CD4-positive, alpha-beta memory T cell (primary cell): Measurements from ENCODE around the gene BCL6. TPM values are rescaled to one million over a fixed set of nuclear protein-coding genes. Genes with fewer than 3 reads are reported as not detected.
A peak's percentile ranks its signal among the peaks of the same experiment; 100 is the strongest.

ENCODE experiments used
- CTCF ChIA-PET: fragments of 350-600 bp; sonication (Branson Sonifier 250); formaldehyde crosslinking; loops from one replicate; lab custom pipeline; 2021; ENCODE audit warnings: inconsistent platforms; ENCODE audit not compliant: partially characterized antibody; lab: Charles Lee
- POLR2A ChIA-PET: fragments of 350-600 bp; sonication (Branson Sonifier 250); formaldehyde crosslinking; loops from one replicate; lab custom pipeline; 2021; ENCODE audit not compliant: partially characterized antibody; lab: Charles Lee
- DNase-seq, 5 donors: peaks; one replicate each; pipeline versions ENCODE4 v3.0.0 to v3.0.0-alpha.2; 2020 to 2022; ENCODE audit warnings: mixed read lengths in 1 of 5
- H3K27ac ChIP-seq: one replicate; pipeline ENCODE4 v1.7.0; 2013; ENCODE audit warnings: low read depth, low read length
- H3K27me3 ChIP-seq: 2 replicates; pipeline ENCODE4 v1.7.0; 2013; ENCODE audit warnings: mild to moderate bottlenecking, low read length, moderate library complexity; ENCODE audit not compliant: insufficient read depth
- H3K36me3 ChIP-seq: 2 replicates; pipeline ENCODE4 v1.7.0; 2013; ENCODE audit warnings: mild to moderate bottlenecking, low read length, moderate library complexity; ENCODE audit not compliant: insufficient read depth
- H3K4me1 ChIP-seq: 2 replicates; pipeline ENCODE4 v1.7.0; 2013; ENCODE audit warnings: mild to moderate bottlenecking, low read length, moderate library complexity; ENCODE audit not compliant: insufficient read depth
- H3K4me3 ChIP-seq, 2 donors: one replicate each; pipeline ENCODE4 v1.7.0; 2013; ENCODE audit warnings: low read length in 2 of 2, mild to moderate bottlenecking in 1 of 2
- H3K9me3 ChIP-seq, 2 donors: one replicate each; pipeline ENCODE4 v1.7.0; 2013; ENCODE audit warnings: low read length in 2 of 2, control low read depth in 1 of 2; ENCODE audit not compliant: control insufficient read depth in 1 of 2
- H3K27ac Mint-ChIP-seq, 7 donors: one replicate each; pipeline ENCODE4 v1.8.0; 2020 to 2021; ENCODE audit warnings: mixed read lengths in 7 of 7, mild to moderate bottlenecking in 6 of 7, inconsistent platforms in 3 of 7, moderate library complexity in 3 of 7
- H3K27me3 Mint-ChIP-seq, 2 donors: one replicate each; pipeline ENCODE4 v1.8.0; 2020 to 2021; ENCODE audit warnings: mixed read lengths in 2 of 2
- H3K36me3 Mint-ChIP-seq, 2 donors: one replicate each; pipeline ENCODE4 v1.8.0; 2020 to 2021; ENCODE audit warnings: mixed read lengths in 2 of 2, inconsistent platforms in 1 of 2, mild to moderate bottlenecking in 1 of 2
- H3K4me1 Mint-ChIP-seq, 4 donors: one replicate each; pipeline ENCODE4 v1.8.0; 2020 to 2021; ENCODE audit warnings: mixed read lengths in 4 of 4, mild to moderate bottlenecking in 1 of 4
- H3K4me3 Mint-ChIP-seq, 8 donors: one replicate each; pipeline ENCODE4 v1.8.0; 2020 to 2021; ENCODE audit warnings: mixed read lengths in 8 of 8, mild to moderate bottlenecking in 7 of 8, moderate library complexity in 6 of 8, inconsistent platforms in 3 of 8
- H3K9me3 Mint-ChIP-seq, 8 donors: one replicate each; pipeline ENCODE4 v1.8.0; 2020 to 2021; ENCODE audit warnings: mixed read lengths in 8 of 8, mild to moderate bottlenecking in 5 of 8, inconsistent platforms in 3 of 8, moderate library complexity in 1 of 8
- intact Hi-C: fragments of 100-400 bp; cut with micrococcal nuclease; formaldehyde crosslinking; loops from one replicate; pipeline ENCODE4 v1.15.1; 2023
- polyA plus RNA-seq, 2 donors: library from polyadenylated mRNA; unstranded; fragments of 300-500 nt; fragmentation: Illumina TruSeq; gene quantifications; one replicate each; pipeline ENCODE4 v1.2.3, GENCODE V29; 2021
- total RNA-seq, 2 experiments: library from RNA; stranded (reverse); gene quantifications; one replicate each; pipeline ENCODE4 v1.2.3, GENCODE V29; 2021

The BCL6 gene
- total and polyA plus RNA-seq, 4 experiments from 2014 or later: 1.1 to 34.8 (median 16.6) TPM

DNA sequence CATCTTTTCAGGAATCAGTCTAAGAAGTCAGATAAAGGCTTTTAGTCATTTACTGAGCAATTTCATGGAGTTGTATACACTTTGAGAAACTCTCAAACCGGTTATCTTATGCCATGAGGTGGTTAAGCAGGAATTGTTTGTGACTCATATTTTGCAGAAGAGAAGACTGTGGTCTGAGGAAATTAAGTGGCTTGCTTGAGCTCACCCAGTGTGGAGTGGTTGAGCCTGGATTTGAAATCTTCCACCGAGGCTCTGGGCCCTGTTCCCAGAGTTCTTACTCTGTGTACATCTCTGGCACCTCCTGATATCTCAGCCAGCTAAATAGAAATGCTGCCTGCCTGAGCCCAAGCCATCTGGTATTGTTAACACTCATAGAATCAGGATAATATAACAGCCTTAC, 37.8 kb upstream of the BCL6 start:
- ChIA-PET CTCF (no interaction called here), POLR2A (no interaction called here)
- Histone ChIP-seq H3K27ac (no peak overlapping the region), H3K36me3 (no peaks in the 10 kb centered on the region), H3K27me3 (no peaks in the 10 kb centered on the region), H3K4me1 (peaks cover 5% of the 10 kb centered on the region), H3K9me3 (no peaks in the 10 kb centered on the region), H3K4me3 (no peak overlapping the region)
- peaks cover 1 to 8% (median 6%) of the 10 kb centered on the region in 4 donors for H3K4me1 Mint-ChIP-seq
- no peaks in the 10 kb centered on the region for H3K36me3 Mint-ChIP-seq
- peaks cover 0 to 2% of the 10 kb centered on the region in 2 donors for H3K27me3 Mint-ChIP-seq
- no peak overlapping the region for H3K4me3 Mint-ChIP-seq
- H3K27ac Mint-ChIP-seq: no peak overlapping the region
- DNase-seq: no peak
- intact Hi-C loops: no loop called here
- peaks cover 0 to 4% (median 0%) of the 10 kb centered on the region in 8 donors for H3K9me3 Mint-ChIP-seq

DNA sequence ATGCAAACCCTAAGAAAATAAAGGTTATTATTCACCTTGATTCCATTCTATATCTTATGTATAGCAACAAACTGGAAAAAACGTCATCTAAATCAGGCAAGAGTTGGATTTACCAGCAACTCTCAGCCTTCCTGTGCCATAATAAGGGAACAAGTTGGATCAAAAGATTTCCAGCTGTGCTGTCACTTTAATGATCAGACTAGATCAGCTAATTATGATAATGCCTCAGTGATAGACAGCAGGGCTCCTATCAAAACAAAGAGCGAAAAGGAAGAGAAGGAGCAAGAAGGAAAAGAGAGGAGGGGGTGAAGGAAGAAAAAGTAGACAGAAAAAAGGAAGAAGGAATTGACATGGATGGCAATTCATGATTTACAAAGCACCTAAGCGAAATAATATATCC, 36.7 kb upstream of the BCL6 start:
- POLR2A ChIA-PET: no interaction called here

DNA sequence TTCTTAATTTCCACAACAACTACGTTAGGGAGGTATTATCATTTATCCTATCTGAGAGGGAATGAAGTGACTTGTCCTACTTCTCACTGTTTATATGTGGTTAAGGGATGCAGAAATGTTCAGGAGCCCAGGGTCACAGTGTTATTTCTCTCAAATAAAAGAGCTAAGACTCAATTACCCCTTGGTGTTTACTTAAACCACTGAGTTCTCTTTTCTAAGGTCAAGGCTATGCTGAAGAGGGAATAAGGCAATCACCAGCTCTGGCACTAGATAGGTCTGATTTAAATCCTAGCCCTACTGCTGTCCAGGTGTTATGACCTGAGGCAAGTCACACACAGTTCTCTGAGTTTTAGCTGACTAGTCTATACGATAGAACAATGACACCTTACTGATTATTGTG, 35.7 kb upstream of the BCL6 start:
- H3K9me3 ChIP-seq: no peaks in the 10 kb centered on the region
- Mint-ChIP-seq H3K9me3 (peaks cover 0 to 4% (median 0%) of the 10 kb centered on the region in 8 donors), H3K27ac (no peak overlapping the region), H3K4me3 (no peak overlapping the region), H3K27me3 (peaks cover 0 to 2% of the 10 kb centered on the region in 2 donors), H3K4me1 (peaks cover 16 to 23% (median 20%) of the 10 kb centered on the region in 4 donors), H3K36me3 (no peaks in the 10 kb centered on the region)
- intact Hi-C loops: no loop called here
- DNase-seq: no peak
- no peaks in the 10 kb centered on the region for H3K36me3 ChIP-seq
- no peak overlapping the region for H3K27ac ChIP-seq
- ChIA-PET CTCF (no interaction called here), POLR2A (no interaction called here)
- no peak overlapping the region for H3K4me3 ChIP-seq
- H3K27me3 ChIP-seq: no peaks in the 10 kb centered on the region
- peaks cover 20% of the 10 kb centered on the region for H3K4me1 ChIP-seq

More for the DNA sequence above, 36.7 kb upstream of the BCL6 start:
- no peaks in the 10 kb centered on the region for H3K9me3 ChIP-seq
- H3K27ac Mint-ChIP-seq: no peak overlapping the region
- intact Hi-C loops: no loop called here
- CTCF ChIA-PET: no interaction called here
- H3K27me3 Mint-ChIP-seq: peaks cover 0 to 2% of the 10 kb centered on the region in 2 donors
- H3K4me1 Mint-ChIP-seq: peaks cover 12 to 18% (median 16%) of the 10 kb centered on the region in 4 donors
- no peaks in the 10 kb centered on the region for H3K36me3 Mint-ChIP-seq
- H3K4me3 Mint-ChIP-seq: no peak overlapping the region
- no peaks in the 10 kb centered on the region for H3K27me3 ChIP-seq
- H3K4me3 ChIP-seq: no peak overlapping the region
- no peaks in the 10 kb centered on the region for H3K36me3 ChIP-seq
- peaks cover 16% of the 10 kb centered on the region for H3K4me1 ChIP-seq
- no peak for DNase-seq
- H3K27ac ChIP-seq: no peak overlapping the region
- H3K9me3 Mint-ChIP-seq: peaks cover 0 to 4% (median 0%) of the 10 kb centered on the region in 8 donors

DNA sequence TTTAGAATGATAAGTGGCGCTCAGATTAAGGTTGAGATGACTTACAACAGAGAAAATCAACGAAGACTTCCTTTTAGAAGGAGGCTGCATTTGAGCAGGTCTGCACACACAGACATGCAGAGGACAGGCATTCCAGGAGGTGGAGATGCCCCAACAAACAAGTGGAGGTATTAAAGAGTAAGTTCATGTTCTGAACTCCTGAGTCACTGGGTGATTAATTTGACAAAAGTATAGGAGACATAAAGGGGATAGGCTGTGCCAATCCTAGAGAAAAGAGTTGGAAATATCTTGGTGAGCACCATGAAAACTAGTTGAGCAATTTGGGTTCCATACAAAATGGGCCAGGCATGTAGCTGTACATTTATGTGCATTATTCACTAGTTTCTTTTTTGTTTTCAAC, 33.5 kb upstream of the BCL6 start:
- H3K36me3 Mint-ChIP-seq: no peaks in the 10 kb centered on the region
- intact Hi-C loops: no loop called here
- POLR2A ChIA-PET: no interaction called here
- no peak overlapping the region for H3K4me3 Mint-ChIP-seq
- H3K9me3 ChIP-seq: no peaks in the 10 kb centered on the region
- H3K4me3 ChIP-seq: no peak overlapping the region
- H3K27me3 Mint-ChIP-seq: peaks cover 0 to 2% of the 10 kb centered on the region in 2 donors
- peaks cover 25% of the 10 kb centered on the region for H3K4me1 ChIP-seq
- no peaks in the 10 kb centered on the region for H3K36me3 ChIP-seq
- no peak for DNase-seq
- CTCF ChIA-PET: interaction anchor here (4.0 kb wide), 1 partner anchor 38 kb away, joined by 14 read pairs; no protein-coding TSS in a partner anchor
- H3K4me1 Mint-ChIP-seq: peaks cover 23 to 29% (median 25%) of the 10 kb centered on the region in 4 donors
- H3K27ac ChIP-seq: no peak overlapping the region
- H3K27me3 ChIP-seq: no peaks in the 10 kb centered on the region
- H3K27ac Mint-ChIP-seq: peak overlapping the region in 2 of 7 donors; percentile 39 to 52
- H3K9me3 Mint-ChIP-seq: peaks cover 0 to 4% (median 0%) of the 10 kb centered on the region in 8 donors

DNA sequence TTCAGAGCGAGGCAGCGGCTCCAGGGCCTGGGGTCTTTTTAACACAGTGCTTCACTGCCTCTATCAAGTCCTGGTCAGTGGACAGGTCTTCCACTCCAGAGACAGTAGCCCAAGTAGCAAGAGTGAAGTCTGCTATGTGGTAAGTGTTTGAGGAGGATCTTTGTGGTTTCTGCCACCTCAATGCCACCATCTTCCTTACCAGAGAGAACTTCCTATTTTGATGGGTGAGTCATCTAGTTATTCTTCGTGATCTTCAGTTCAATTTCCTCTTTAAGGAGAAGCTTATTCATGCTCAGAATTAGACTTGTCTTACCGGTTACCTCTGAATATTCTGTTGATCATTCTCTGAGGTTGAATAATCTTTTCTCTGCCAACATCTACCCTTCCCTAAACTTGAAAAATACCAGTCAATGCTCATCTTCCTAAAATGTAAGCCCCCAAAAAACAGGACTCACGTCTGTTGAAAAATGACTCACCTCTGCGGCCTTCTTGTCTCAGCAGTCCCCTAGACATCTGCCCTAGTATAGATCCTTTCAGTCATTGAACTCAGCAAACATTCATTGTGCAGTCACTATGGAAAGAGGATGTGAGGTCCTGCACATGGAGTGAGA, 32.2 kb upstream of the BCL6 start:
- intact Hi-C loops: loop anchor here (1.0 kb wide), 2 partner anchors 32 to 142 kb away; partner anchors contain the start of gene BCL6
- H3K36me3 ChIP-seq: no peaks in the 10 kb centered on the region
- H3K27me3 ChIP-seq: no peaks in the 10 kb centered on the region
- Mint-ChIP-seq H3K27me3 (peaks cover 0 to 2% of the 10 kb centered on the region in 2 donors), H3K27ac (peak overlapping the region; percentile 84 to 97 (median 90)), H3K4me1 (peaks cover 24 to 35% (median 26%) of the 10 kb centered on the region in 4 donors), H3K9me3 (peaks cover 0 to 4% (median 0%) of the 10 kb centered on the region in 8 donors), H3K4me3 (peak overlapping the region in 7 of 8 donors; percentile 0 to 81 (median 70)), H3K36me3 (no peaks in the 10 kb centered on the region)
- ChIA-PET POLR2A (interaction anchor here (0.6 to 2.0 kb wide), 10 partner anchors 21 to 1349 kb away, joined by 3 to 10 read pairs (median 4); partner anchors contain the start of gene BCL6), CTCF (interaction anchor here (0.9 to 4.0 kb wide), 7 partner anchors 11 to 197 kb away, joined by 3 to 14 read pairs (median 4); no protein-coding TSS in a partner anchor)
- H3K4me3 ChIP-seq: peak overlapping the region in 1 of 2 donors; percentile 17
- H3K4me1 ChIP-seq: peaks cover 27% of the 10 kb centered on the region
- peak overlapping the region; percentile 37 for H3K27ac ChIP-seq
- no peaks in the 10 kb centered on the region for H3K9me3 ChIP-seq
- DNase-seq: peak; percentile 52 to 74 (median 61)

DNA sequence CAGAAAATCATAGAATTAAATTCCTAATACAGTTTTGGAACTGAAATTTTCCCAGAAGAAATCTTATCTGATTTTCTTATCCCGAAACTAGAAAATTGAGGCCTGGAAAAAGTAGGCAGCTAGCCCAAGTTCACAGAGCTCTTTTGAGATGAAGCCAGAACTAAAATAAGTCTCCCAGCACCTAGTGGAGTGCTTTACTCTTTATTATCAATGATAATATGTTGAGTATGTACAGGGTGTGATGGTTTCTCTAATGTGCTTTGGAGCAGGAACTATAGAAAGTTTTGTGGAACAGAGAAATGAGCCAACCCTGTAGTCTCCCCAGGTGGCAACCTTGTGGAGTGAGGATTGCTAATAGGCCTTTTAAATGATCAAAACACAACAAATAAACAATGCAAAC, 30.3 kb upstream of the BCL6 start:
- no peaks in the 10 kb centered on the region for H3K36me3 Mint-ChIP-seq
- H3K4me1 ChIP-seq: peaks cover 31% of the 10 kb centered on the region
- no peak overlapping the region for H3K4me3 ChIP-seq
- H3K27me3 Mint-ChIP-seq: no peaks in the 10 kb centered on the region
- peak overlapping the region in 1 of 7 donors; percentile 8 for H3K27ac Mint-ChIP-seq
- H3K9me3 ChIP-seq: no peaks in the 10 kb centered on the region
- no peak overlapping the region for H3K4me3 Mint-ChIP-seq
- no peaks in the 10 kb centered on the region for H3K9me3 Mint-ChIP-seq
- no peak for DNase-seq
- H3K27ac ChIP-seq: no peak overlapping the region
- no peaks in the 10 kb centered on the region for H3K27me3 ChIP-seq
- intact Hi-C loops: no loop called here
- POLR2A ChIA-PET: no interaction called here
- CTCF ChIA-PET: no interaction called here
- peaks cover 24 to 37% (median 27%) of the 10 kb centered on the region in 4 donors for H3K4me1 Mint-ChIP-seq
- H3K36me3 ChIP-seq: no peaks in the 10 kb centered on the region

DNA sequence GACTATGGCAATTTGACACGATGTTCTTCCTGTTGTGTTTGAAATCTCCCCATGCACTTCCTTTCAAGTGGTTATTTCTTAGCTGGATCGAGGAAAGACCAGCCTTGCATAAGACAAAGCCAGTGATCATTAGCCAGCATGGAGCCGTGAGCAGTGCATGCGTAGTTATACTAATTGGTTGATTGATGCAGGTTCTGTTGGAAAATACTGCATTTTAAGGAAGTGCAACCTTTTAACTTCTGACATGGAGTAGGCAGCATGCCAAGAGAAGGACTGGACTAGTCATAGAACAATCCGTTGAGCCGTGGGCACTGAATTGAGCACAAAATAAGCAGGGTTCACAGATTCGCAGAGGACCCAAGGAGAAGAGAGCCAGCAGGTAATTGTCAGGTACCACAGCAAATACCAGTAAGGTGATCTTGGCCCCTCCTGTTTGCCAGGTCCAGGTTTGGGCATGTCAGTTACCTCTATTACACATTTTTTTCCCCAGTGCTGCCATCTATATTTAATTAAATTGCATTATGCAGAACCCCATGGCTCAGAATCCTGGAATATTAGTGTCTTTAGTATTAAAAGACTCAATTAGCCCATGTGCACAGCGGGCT, 29.0 kb upstream of the BCL6 start:
- DNase-seq: no peak
- H3K27me3 Mint-ChIP-seq: no peaks in the 10 kb centered on the region
- Histone ChIP-seq H3K27me3 (no peaks in the 10 kb centered on the region), H3K4me1 (peaks cover 43% of the 10 kb centered on the region), H3K9me3 (no peaks in the 10 kb centered on the region), H3K36me3 (no peaks in the 10 kb centered on the region), H3K4me3 (no peak overlapping the region), H3K27ac (no peak overlapping the region)
- no peak overlapping the region for H3K4me3 Mint-ChIP-seq
- H3K9me3 Mint-ChIP-seq: no peaks in the 10 kb centered on the region
- CTCF ChIA-PET: no interaction called here
- no peaks in the 10 kb centered on the region for H3K36me3 Mint-ChIP-seq
- intact Hi-C loops: no loop called here
- POLR2A ChIA-PET: no interaction called here
- no peak overlapping the region for H3K27ac Mint-ChIP-seq
- peaks cover 34 to 50% (median 39%) of the 10 kb centered on the region in 4 donors for H3K4me1 Mint-ChIP-seq
